ENCODE measurements around the gene OR10D3. TPM values are rescaled to one million over a fixed set of nuclear protein-coding genes. Genes with fewer than 3 reads are reported as not detected.
A peak's percentile ranks its signal among the peaks of the same experiment; 100 is the strongest.

OR10D3 gene
- total and polyA plus RNA-seq, 8 donors = not detected

GRCh38 chr11:124202951-124203350, 19.8 kb downstream of the OR10D3 start:
- no peak overlapping the region for H3K4me3 ChIP-seq
- H3K4me1 ChIP-seq = no peaks in the 10 kb centered on the region
- no peaks in the 10 kb centered on the region for H3K9me3 ChIP-seq
- no peak for TF ChIP-seq CTCF (IDR thresholded peaks at IDR 0.05)
- H3K27ac ChIP-seq = no peak overlapping the region
- no peaks in the 10 kb centered on the region for H3K27me3 ChIP-seq
- intact Hi-C loops (cut with DNase I) = no loop called here
- DNase-seq = no peak
- no peaks in the 10 kb centered on the region for H3K36me3 ChIP-seq
- no peak for ATAC-seq

GRCh38 chr11:124204008-124204407, 20.9 kb downstream of the OR10D3 start:
- ATAC-seq (no peak), DNase-seq (no peak)
- no peak for TF ChIP-seq CTCF (IDR thresholded peaks at IDR 0.05)
- Histone ChIP-seq H3K36me3 (no peaks in the 10 kb centered on the region), H3K27ac (no peak overlapping the region), H3K9me3 (no peaks in the 10 kb centered on the region), H3K4me1 (no peaks in the 10 kb centered on the region), H3K4me3 (no peak overlapping the region), H3K27me3 (no peaks in the 10 kb centered on the region)
- intact Hi-C loops (cut with DNase I) = no loop called here

- Histone ChIP-seq H3K9me3 (no peaks in the 10 kb centered on the region), H3K4me3 (no peak overlapping the region), H3K27ac (no peak overlapping the region), H3K27me3 (no peaks in the 10 kb centered on the region), H3K4me1 (no peaks in the 10 kb centered on the region), H3K36me3 (no peaks in the 10 kb centered on the region)
- DNase-seq (no peak), ATAC-seq (no peak)
- intact Hi-C loops (cut with DNase I) = no loop called here
- TF ChIP-seq CTCF (IDR thresholded peaks at IDR 0.05) = no peak
Observed at GRCh38 chr11:124207102-124207792, 24.1 kb downstream of the OR10D3 start.

- Histone ChIP-seq H3K27me3 (no peaks in the 10 kb centered on the region), H3K9me3 (no peaks in the 10 kb centered on the region), H3K27ac (no peak overlapping the region), H3K36me3 (no peaks in the 10 kb centered on the region), H3K4me3 (no peak overlapping the region), H3K4me1 (no peaks in the 10 kb centered on the region)
- DNase-seq (peak in 1 of 4 donors; percentile 65), ATAC-seq (no peak)
- TF ChIP-seq CTCF (IDR thresholded peaks at IDR 0.05) = no peak
- intact Hi-C loops (cut with DNase I) = no loop called here
Observed at GRCh38 chr11:124209824-124210357, 26.7 kb downstream of the OR10D3 start.

GRCh38 chr11:124210421-124210820, 27.3 kb downstream of the OR10D3 start:
- Histone ChIP-seq H3K27me3 (no peaks in the 10 kb centered on the region), H3K9me3 (no peaks in the 10 kb centered on the region), H3K27ac (no peak overlapping the region), H3K36me3 (no peaks in the 10 kb centered on the region), H3K4me1 (no peaks in the 10 kb centered on the region), H3K4me3 (no peak overlapping the region)
- TF ChIP-seq CTCF (IDR thresholded peaks at IDR 0.05) = no peak
- ATAC-seq = no peak
- intact Hi-C loops (cut with DNase I) = no loop called here
- DNase-seq = peak in 1 of 4 donors; percentile 67

Data from left lung (tissue), 10 donors.